Stimulated activated naive CD8-positive, alpha-beta T cell treated with anti-CD3 and anti-CD28 coated beads, Interleukin-15, Interleukin-2, amounts not matched to agents 100 ng/mL and 50 ng/mL, for 24 hours (primary cell): ENCODE measurements around the gene WFIKKN1.

Experiments used
- H3K27ac Mint-ChIP-seq: one replicate; pipeline ENCODE4 v1.8.0; 2021; ENCODE audit warnings: mild to moderate bottlenecking, mixed read lengths
- H3K27me3 Mint-ChIP-seq: one replicate; pipeline ENCODE4 v1.8.0; 2021; ENCODE audit warnings: mixed read lengths
- H3K36me3 Mint-ChIP-seq: one replicate; pipeline ENCODE4 v1.8.0; 2021; ENCODE audit warnings: low read depth, mixed read lengths
- H3K4me1 Mint-ChIP-seq: one replicate; pipeline ENCODE4 v1.8.0; 2021; ENCODE audit warnings: low read depth, mixed read lengths
- H3K4me3 Mint-ChIP-seq: one replicate; pipeline ENCODE4 v1.8.0; 2021; ENCODE audit warnings: mild to moderate bottlenecking, mixed read lengths
- H3K9me3 Mint-ChIP-seq: one replicate; pipeline ENCODE4 v1.8.0; 2021; ENCODE audit warnings: mixed read lengths

WFIKKN1 gene

GRCh38 chr16:635573-636205, 4.9 kb downstream of the WFIKKN1 start:
- peaks cover 13% of the 10 kb centered on the region for H3K4me1 Mint-ChIP-seq
- H3K27ac Mint-ChIP-seq: no peak overlapping the region

GRCh38 chr16:636206-637080, 5.7 kb downstream of the WFIKKN1 start, which contains the start of gene METTL26:
METTL26 (minus strand) TSS chr16:636305; CDS start chr16:636290, 15 bp downstream.
- H3K4me3 Mint-ChIP-seq: peak within 1 kb of the TSS; percentile 89
- no peaks in the 10 kb centered on the region for H3K9me3 Mint-ChIP-seq
- peaks cover 3% of the 10 kb centered on the region for H3K36me3 Mint-ChIP-seq
- peaks cover 13% of the 10 kb centered on the region for H3K4me1 Mint-ChIP-seq
- no peaks in the 10 kb centered on the region for H3K27me3 Mint-ChIP-seq
- peak within 1 kb of the TSS; percentile 95 for H3K27ac Mint-ChIP-seq

More at GRCh38 chr16:635573-636205, 4.9 kb downstream of the WFIKKN1 start:
- Mint-ChIP-seq H3K9me3 (no peaks in the 10 kb centered on the region), H3K4me3 (peak overlapping the region; percentile 89), H3K27me3 (no peaks in the 10 kb centered on the region), H3K36me3 (peaks cover 3% of the 10 kb centered on the region)

GRCh38 chr16:637081-638018, 6.6 kb downstream of the WFIKKN1 start:
- Mint-ChIP-seq H3K9me3 (no peaks in the 10 kb centered on the region), H3K4me3 (peak overlapping the region; percentile 89), H3K27me3 (no peaks in the 10 kb centered on the region), H3K36me3 (peaks cover 3% of the 10 kb centered on the region), H3K4me1 (peaks cover 13% of the 10 kb centered on the region), H3K27ac (no peak overlapping the region)

- Mint-ChIP-seq H3K4me1 (peaks cover 16% of the 10 kb centered on the region), H3K27me3 (no peaks in the 10 kb centered on the region)
Measured at GRCh38 chr16:638034-638543, 7.3 kb downstream of the WFIKKN1 start.

GRCh38 chr16:638836-639235, 8.1 kb downstream of the WFIKKN1 start:
- H3K27ac Mint-ChIP-seq: no peak overlapping the region
- H3K27me3 Mint-ChIP-seq: no peaks in the 10 kb centered on the region
- peaks cover 3% of the 10 kb centered on the region for H3K36me3 Mint-ChIP-seq
- H3K9me3 Mint-ChIP-seq: no peaks in the 10 kb centered on the region
- no peak overlapping the region for H3K4me3 Mint-ChIP-seq
- peaks cover 20% of the 10 kb centered on the region for H3K4me1 Mint-ChIP-seq

More at GRCh38 chr16:638034-638543, 7.3 kb downstream of the WFIKKN1 start:
- H3K36me3 Mint-ChIP-seq: peaks cover 3% of the 10 kb centered on the region
- no peak overlapping the region for H3K27ac Mint-ChIP-seq
- H3K9me3 Mint-ChIP-seq: no peaks in the 10 kb centered on the region
- H3K4me3 Mint-ChIP-seq: no peak overlapping the region

- Mint-ChIP-seq H3K9me3 (no peaks in the 10 kb centered on the region), H3K4me1 (peaks cover 25% of the 10 kb centered on the region), H3K4me3 (no peak overlapping the region), H3K27ac (no peak overlapping the region), H3K36me3 (peaks cover 13% of the 10 kb centered on the region), H3K27me3 (no peaks in the 10 kb centered on the region)
Measured at GRCh38 chr16:640614-641013, 9.8 kb downstream of the WFIKKN1 start.

- Mint-ChIP-seq H3K36me3 (peaks cover 12% of the 10 kb centered on the region), H3K27me3 (no peaks in the 10 kb centered on the region), H3K9me3 (no peaks in the 10 kb centered on the region), H3K4me3 (peak within 1 kb of the TSS; percentile 82), H3K27ac (peak within 1 kb of the TSS; percentile 49), H3K4me1 (peaks cover 22% of the 10 kb centered on the region)
Measured at GRCh38 chr16:641326-642188, 10.8 kb downstream of the WFIKKN1 start, which contains the start of gene MCRIP2. MCRIP2 (plus strand) TSS chr16:641828; CDS start chr16:641992, 164 bp downstream.

- peaks cover 20% of the 10 kb centered on the region for H3K4me1 Mint-ChIP-seq
- no peaks in the 10 kb centered on the region for H3K9me3 Mint-ChIP-seq
- no peaks in the 10 kb centered on the region for H3K27me3 Mint-ChIP-seq
- peaks cover 10% of the 10 kb centered on the region for H3K36me3 Mint-ChIP-seq
- H3K27ac Mint-ChIP-seq: peak overlapping the region; percentile 49
- H3K4me3 Mint-ChIP-seq: peak overlapping the region; percentile 82
Measured at GRCh38 chr16:642189-643049, 11.6 kb downstream of the WFIKKN1 start.

GRCh38 chr16:643050-643368, 12.2 kb downstream of the WFIKKN1 start:
- Mint-ChIP-seq H3K4me1 (peaks cover 22% of the 10 kb centered on the region), H3K27me3 (no peaks in the 10 kb centered on the region), H3K36me3 (peaks cover 10% of the 10 kb centered on the region), H3K27ac (no peak overlapping the region), H3K9me3 (no peaks in the 10 kb centered on the region), H3K4me3 (peak overlapping the region; percentile 82)

- Mint-ChIP-seq H3K36me3 (peaks cover 10% of the 10 kb centered on the region), H3K9me3 (no peaks in the 10 kb centered on the region), H3K4me1 (peaks cover 26% of the 10 kb centered on the region), H3K27me3 (no peaks in the 10 kb centered on the region), H3K4me3 (peak overlapping the region; percentile 82), H3K27ac (peak overlapping the region; percentile 16)
Measured at GRCh38 chr16:644556-644955, 13.8 kb downstream of the WFIKKN1 start.

- Mint-ChIP-seq H3K27me3 (no peaks in the 10 kb centered on the region), H3K9me3 (no peaks in the 10 kb centered on the region), H3K4me3 (no peak overlapping the region), H3K27ac (no peak overlapping the region), H3K36me3 (peaks cover 10% of the 10 kb centered on the region), H3K4me1 (peaks cover 24% of the 10 kb centered on the region)
Measured at GRCh38 chr16:645852-646678, 15.3 kb downstream of the WFIKKN1 start.

GRCh38 chr16:646679-647172, 15.9 kb downstream of the WFIKKN1 start:
- peak overlapping the region; percentile 16 for H3K27ac Mint-ChIP-seq
- H3K9me3 Mint-ChIP-seq: no peaks in the 10 kb centered on the region
- no peaks in the 10 kb centered on the region for H3K27me3 Mint-ChIP-seq
- peaks cover 10% of the 10 kb centered on the region for H3K36me3 Mint-ChIP-seq
- H3K4me3 Mint-ChIP-seq: no peak overlapping the region
- H3K4me1 Mint-ChIP-seq: peaks cover 24% of the 10 kb centered on the region
